GM18951 (cell line): ENCODE measurements around the gene RCOR3.
"Not testable (repeated sequence)": the region's sequence is repeated elsewhere in the genome, so short reads cannot be mapped to it uniquely, and the experiment has no call there.

Experiments used
- POLR2A ChIP-seq: IDR thresholded peaks from 4 replicates; pipeline ENCODE4 v1.6.1; 2011; ENCODE audit warnings: mild to moderate bottlenecking; ENCODE audit not compliant: insufficient read length, insufficient read depth; ENCODE audit errors: extremely low read depth
- in situ Hi-C: fragments of 300-500 bp; cut with MboI; formaldehyde crosslinking; loops from one replicate; pipeline ENCODE4 v1.12.0; 2022; ENCODE audit warnings: low sequenced_read_pairs, mixed read lengths, inconsistent platforms; ENCODE audit not compliant: unreplicated experiment

RCOR3 gene

GRCh38 chr1:211241071-211241470 lies 18.1 kb upstream of the RCOR3 start:
- in situ Hi-C loops, result no loop called here
- no peak for TF ChIP-seq POLR2A

GRCh38 chr1:211243639-211244038 lies 15.5 kb upstream of the RCOR3 start:
- in situ Hi-C loops, result not testable (repeated sequence)

- in situ Hi-C loops, result not testable (repeated sequence)
These were observed 12.6 kb upstream of the RCOR3 start for GRCh38 chr1:211246583-211246982.

- in situ Hi-C loops, result no loop called here
These were observed 11.2 kb upstream of the RCOR3 start for GRCh38 chr1:211247921-211248320.

GRCh38 chr1:211249611-211250010 lies 9.6 kb upstream of the RCOR3 start:
- in situ Hi-C loops, result not testable (repeated sequence)

More at GRCh38 chr1:211247921-211248320, 11.2 kb upstream of the RCOR3 start:
- no peak for TF ChIP-seq POLR2A

GRCh38 chr1:211257826-211258225 lies 1.3 kb upstream of the RCOR3 start:
- no peak for TF ChIP-seq POLR2A
- in situ Hi-C loops, result no loop called here

GRCh38 chr1:211258310-211258755 lies 833 bp upstream of the RCOR3 start:
- in situ Hi-C loops, result no loop called here
- no peak for TF ChIP-seq POLR2A

GRCh38 chr1:211259638-211260126 lies 516 bp downstream of the RCOR3 start:
- no peak for TF ChIP-seq POLR2A

GRCh38 chr1:211260141-211261107 lies 1.3 kb downstream of the RCOR3 start:
- in situ Hi-C loops, result no loop called here
- TF ChIP-seq POLR2A, result peak; percentile 59

More at GRCh38 chr1:211259638-211260126, 516 bp downstream of the RCOR3 start:
- in situ Hi-C loops, result no loop called here

GRCh38 chr1:211261229-211261628 lies 2.1 kb downstream of the RCOR3 start:
- in situ Hi-C loops, result no loop called here
- TF ChIP-seq POLR2A, result no peak

GRCh38 chr1:211263022-211263421 lies 3.9 kb downstream of the RCOR3 start:
- in situ Hi-C loops, result not testable (repeated sequence)

- in situ Hi-C loops, result no loop called here
- TF ChIP-seq POLR2A, result no peak
These were observed 8.2 kb downstream of the RCOR3 start for GRCh38 chr1:211267204-211267857.

GRCh38 chr1:211279340-211279739 lies 20.2 kb downstream of the RCOR3 start:
- in situ Hi-C loops, result no loop called here
- TF ChIP-seq POLR2A, result no peak

GRCh38 chr1:211280910-211281309 lies 21.7 kb downstream of the RCOR3 start:
- in situ Hi-C loops, result no loop called here
- TF ChIP-seq POLR2A, result no peak
